ENCODE results near the gene PRPF6. TPM values are rescaled to one million over a fixed set of nuclear protein-coding genes. Genes with fewer than 3 reads are reported as not detected.

The PRPF6 gene
- total and polyA plus RNA-seq, 2 of the 13 experiments (the other 11 are each of a cell fraction or from before 2014, with no cell fraction given), result 63.7 to 101 TPM

DNA sequence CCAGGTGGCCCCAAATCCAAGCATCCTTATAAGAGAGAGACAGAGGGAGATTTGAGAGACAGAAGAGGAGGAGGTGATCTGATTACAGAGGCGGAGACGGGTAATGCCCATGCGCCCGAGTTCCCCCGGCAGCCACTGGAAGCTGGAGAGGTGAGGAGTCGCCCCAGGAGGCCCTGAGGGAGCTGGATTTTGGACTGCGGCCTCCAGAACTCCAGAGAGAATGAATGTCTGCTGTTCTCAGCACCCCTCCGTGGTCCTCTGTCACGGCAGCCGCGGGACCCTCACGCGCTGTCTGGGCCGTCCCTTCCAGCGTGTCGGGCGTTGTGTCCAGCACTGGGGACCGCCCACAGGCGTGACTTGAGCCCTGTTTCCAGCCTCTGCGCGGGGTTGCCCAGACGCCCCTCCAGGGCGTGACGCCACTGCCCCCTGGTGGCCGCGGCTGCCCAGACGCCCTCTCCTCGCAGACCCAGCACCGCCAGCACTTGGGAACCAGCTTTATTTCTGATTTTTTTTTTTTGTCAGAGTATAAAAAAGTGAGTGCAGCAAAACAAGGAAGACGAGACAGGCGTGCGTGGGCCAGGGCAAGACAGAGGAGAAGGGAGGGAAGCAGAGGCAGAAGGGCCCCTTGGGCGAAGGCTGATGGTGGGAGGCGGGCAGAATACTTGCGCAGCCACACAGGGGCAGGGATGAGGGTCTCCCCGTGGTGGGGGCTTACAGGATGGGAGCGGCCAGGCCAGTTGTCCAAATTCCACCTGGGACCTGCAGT is 7.1 kb upstream of the PRPF6 start (continued):
- TF ChIP-seq ZNF687 (CRISPR knock-in tag; IDR thresholded peaks at IDR 0.05) (peak; percentile 97), ZNF569 (CRISPR knock-in tag; IDR thresholded peaks at IDR 0.05; ENCODE audit: borderline replicate concordance) (no peak), ZNF329 (CRISPR knock-in tag; IDR thresholded peaks at IDR 0.05; ENCODE audit: low read depth) (no peak; the same call in 1 of the 2 replicates), ZNF180 (CRISPR knock-in tag; IDR thresholded peaks at IDR 0.05; ENCODE audit: borderline replicate concordance, low read depth) (0 out of 2 replicates have a peak, but pooled peaks have one; percentile 85), REXO4 (CRISPR knock-in tag; IDR thresholded peaks at IDR 0.05; ENCODE audit: borderline replicate concordance) (no peak), SNAPC2 (CRISPR knock-in tag; IDR thresholded peaks at IDR 0.05) (0 out of 2 replicates have a peak, but pooled peaks have one; percentile 60), ZNF777 (CRISPR knock-in tag; IDR thresholded peaks at IDR 0.05) (peak; percentile 98), ZNF275 (CRISPR knock-in tag; IDR thresholded peaks at IDR 0.05; ENCODE audit: borderline replicate concordance) (0 out of 2 replicates have a peak, but pooled peaks have one; percentile 49), LCORL (IDR thresholded peaks at IDR 0.05) (no peak), LCORL (CRISPR knock-in tag; IDR thresholded peaks at IDR 0.05) (peak; percentile 94), ZMYM4 (CRISPR knock-in tag; IDR thresholded peaks at IDR 0.05) (peak; percentile 43; the same call in 1 of the 2 replicates), SALL1 (CRISPR knock-in tag; IDR thresholded peaks at IDR 0.05) (peak; percentile 92), RFX1 (IDR thresholded peaks at IDR 0.05) (no peak; the same call in 1 of the 2 replicates), ZNF430 (CRISPR knock-in tag; IDR thresholded peaks at IDR 0.05) (peak; percentile 24; the same call in 1 of the 2 replicates), ZNF317 (CRISPR knock-in tag; IDR thresholded peaks at IDR 0.05) (peak; percentile 83), JUN (CRISPR knock-in tag; IDR thresholded peaks at IDR 0.05) (0 out of 2 replicates have a peak, but pooled peaks have one; percentile 43), MTA3 (CRISPR knock-in tag; IDR thresholded peaks at IDR 0.05) (no peak), ZNF460 (CRISPR knock-in tag; IDR thresholded peaks at IDR 0.05; ENCODE audit: borderline replicate concordance) (no peak), SUZ12 (IDR thresholded peaks at IDR 0.05; ENCODE audit: low read depth, low read length) (no peak), PBX3 (CRISPR knock-in tag; IDR thresholded peaks at IDR 0.05; ENCODE audit: borderline replicate concordance) (0 out of 2 replicates have a peak, but pooled peaks have one; percentile 53)
- TF ChIP-seq, protein P1, sequence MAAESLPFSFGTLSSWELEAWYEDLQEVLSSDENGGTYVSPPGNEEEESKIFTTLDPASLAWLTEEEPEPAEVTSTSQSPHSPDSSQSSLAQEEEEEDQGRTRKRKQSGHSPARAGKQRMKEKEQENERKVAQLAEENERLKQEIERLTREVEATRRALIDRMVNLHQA (CRISPR knock-in tag; IDR thresholded peaks at IDR 0.05), result 0 out of 2 replicates have a peak, but pooled peaks have one; percentile 24
- TF ChIP-seq, protein P2, sequence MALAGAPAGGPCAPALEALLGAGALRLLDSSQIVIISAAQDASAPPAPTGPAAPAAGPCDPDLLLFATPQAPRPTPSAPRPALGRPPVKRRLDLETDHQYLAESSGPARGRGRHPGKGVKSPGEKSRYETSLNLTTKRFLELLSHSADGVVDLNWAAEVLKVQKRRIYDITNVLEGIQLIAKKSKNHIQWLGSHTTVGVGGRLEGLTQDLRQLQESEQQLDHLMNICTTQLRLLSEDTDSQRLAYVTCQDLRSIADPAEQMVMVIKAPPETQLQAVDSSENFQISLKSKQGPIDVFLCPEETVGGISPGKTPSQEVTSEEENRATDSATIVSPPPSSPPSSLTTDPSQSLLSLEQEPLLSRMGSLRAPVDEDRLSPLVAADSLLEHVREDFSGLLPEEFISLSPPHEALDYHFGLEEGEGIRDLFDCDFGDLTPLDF (CRISPR knock-in tag; IDR thresholded peaks at IDR 0.05), result no peak

Measured in HepG2 (cell line).